ENCODE measurements around the gene GTF2IRD2.
A peak's percentile ranks its signal among the peaks of the same experiment; 100 is the strongest.
"Not testable (repeated sequence)": the region's sequence is repeated elsewhere in the genome, so short reads cannot be mapped to it uniquely, and the experiment has no call there.

GTF2IRD2 gene

GRCh38 chr7:74850833-74851721 lies at the start of gene GTF2IRD2:
Gene GTF2IRD2 (minus strand): TSS chr7:74851605. CDS start chr7:74836378, 15,227 bp downstream.
- H3K9me3 Mint-ChIP-seq; H3K36me3 Mint-ChIP-seq (ENCODE audit: low read depth); H3K4me1 Mint-ChIP-seq; H3K27me3 Mint-ChIP-seq (ENCODE audit: low read depth): not testable (repeated sequence)
- Mint-ChIP-seq H3K27ac (peak within 1 kb of the TSS in 2 of 3 experiments; percentile 67 to 78), H3K4me3 (peak within 1 kb of the TSS; percentile 73 to 80 (median 75))

- Mint-ChIP-seq H3K27ac (peak overlapping the region in 2 of 3 experiments; percentile 67 to 93), H3K4me3 (peak overlapping the region; percentile 85 to 92 (median 91))
- not testable (repeated sequence) for H3K27me3 Mint-ChIP-seq (ENCODE audit: low read depth); H3K36me3 Mint-ChIP-seq (ENCODE audit: low read depth); H3K9me3 Mint-ChIP-seq; H3K4me1 Mint-ChIP-seq
Observed at GRCh38 chr7:74890158-74891123, 39.0 kb upstream of the GTF2IRD2 start.

- H3K4me1 Mint-ChIP-seq; H3K27me3 Mint-ChIP-seq (ENCODE audit: low read depth); H3K27ac Mint-ChIP-seq; H3K36me3 Mint-ChIP-seq (ENCODE audit: low read depth); H3K9me3 Mint-ChIP-seq: not testable (repeated sequence)
- peak overlapping the region in 2 of 3 experiments; percentile 35 to 69 for H3K4me3 Mint-ChIP-seq
Observed at GRCh38 chr7:74889518-74890129, 38.2 kb upstream of the GTF2IRD2 start.

GRCh38 chr7:74885295-74885694 lies 33.9 kb upstream of the GTF2IRD2 start:
- H3K27ac Mint-ChIP-seq; H3K4me1 Mint-ChIP-seq; H3K4me3 Mint-ChIP-seq; H3K27me3 Mint-ChIP-seq (ENCODE audit: low read depth); H3K9me3 Mint-ChIP-seq: not testable (repeated sequence)
- H3K36me3 Mint-ChIP-seq (ENCODE audit: low read depth): peaks cover 12% of the 10 kb centered on the region

- H3K4me1 Mint-ChIP-seq; H3K27me3 Mint-ChIP-seq (ENCODE audit: low read depth); H3K9me3 Mint-ChIP-seq; H3K4me3 Mint-ChIP-seq; H3K27ac Mint-ChIP-seq: not testable (repeated sequence)
- peaks cover 12% of the 10 kb centered on the region for H3K36me3 Mint-ChIP-seq (ENCODE audit: low read depth)
Observed at GRCh38 chr7:74882110-74882509, 30.7 kb upstream of the GTF2IRD2 start.

GRCh38 chr7:74874748-74875512 lies 23.5 kb upstream of the GTF2IRD2 start:
- H3K36me3 Mint-ChIP-seq (ENCODE audit: low read depth); H3K27me3 Mint-ChIP-seq (ENCODE audit: low read depth); H3K4me1 Mint-ChIP-seq; H3K9me3 Mint-ChIP-seq; H3K4me3 Mint-ChIP-seq: not testable (repeated sequence)
- peak overlapping the region in 2 of 3 experiments; percentile 72 to 74 for H3K27ac Mint-ChIP-seq

GRCh38 chr7:74874104-74874747 lies 22.8 kb upstream of the GTF2IRD2 start:
- not testable (repeated sequence) for H3K36me3 Mint-ChIP-seq (ENCODE audit: low read depth); H3K4me3 Mint-ChIP-seq; H3K9me3 Mint-ChIP-seq; H3K4me1 Mint-ChIP-seq; H3K27me3 Mint-ChIP-seq (ENCODE audit: low read depth)
- peak overlapping the region in 2 of 3 experiments; percentile 72 to 74 for H3K27ac Mint-ChIP-seq

- H3K4me1 Mint-ChIP-seq; H3K27me3 Mint-ChIP-seq (ENCODE audit: low read depth); H3K36me3 Mint-ChIP-seq (ENCODE audit: low read depth); H3K9me3 Mint-ChIP-seq; H3K4me3 Mint-ChIP-seq; H3K27ac Mint-ChIP-seq: not testable (repeated sequence)
Observed at GRCh38 chr7:74872542-74872941, 21.1 kb upstream of the GTF2IRD2 start.

GRCh38 chr7:74865777-74866176 lies 14.4 kb upstream of the GTF2IRD2 start:
- not testable (repeated sequence) for H3K27ac Mint-ChIP-seq; H3K36me3 Mint-ChIP-seq (ENCODE audit: low read depth); H3K27me3 Mint-ChIP-seq (ENCODE audit: low read depth); H3K9me3 Mint-ChIP-seq; H3K4me3 Mint-ChIP-seq; H3K4me1 Mint-ChIP-seq

- not testable (repeated sequence) for H3K36me3 Mint-ChIP-seq (ENCODE audit: low read depth); H3K27me3 Mint-ChIP-seq (ENCODE audit: low read depth); H3K4me3 Mint-ChIP-seq; H3K4me1 Mint-ChIP-seq; H3K27ac Mint-ChIP-seq; H3K9me3 Mint-ChIP-seq
Observed at GRCh38 chr7:74849853-74850252, 1.6 kb downstream of the GTF2IRD2 start.

GRCh38 chr7:74830411-74830810 lies 21.0 kb downstream of the GTF2IRD2 start:
- not testable (repeated sequence) for H3K27ac Mint-ChIP-seq; H3K4me1 Mint-ChIP-seq; H3K36me3 Mint-ChIP-seq (ENCODE audit: low read depth); H3K4me3 Mint-ChIP-seq; H3K9me3 Mint-ChIP-seq; H3K27me3 Mint-ChIP-seq (ENCODE audit: low read depth)

- not testable (repeated sequence) for H3K4me3 Mint-ChIP-seq; H3K9me3 Mint-ChIP-seq; H3K4me1 Mint-ChIP-seq; H3K27me3 Mint-ChIP-seq (ENCODE audit: low read depth); H3K27ac Mint-ChIP-seq; H3K36me3 Mint-ChIP-seq (ENCODE audit: low read depth)
Observed at GRCh38 chr7:74829959-74830358, 21.4 kb downstream of the GTF2IRD2 start.

- H3K27ac Mint-ChIP-seq; H3K36me3 Mint-ChIP-seq (ENCODE audit: low read depth); H3K9me3 Mint-ChIP-seq: not testable (repeated sequence)
Observed at GRCh38 chr7:74821259-74821658, 30.1 kb downstream of the GTF2IRD2 start.

More at GRCh38 chr7:74821259-74821658, 30.1 kb downstream of the GTF2IRD2 start:
- not testable (repeated sequence) for H3K4me1 Mint-ChIP-seq; H3K4me3 Mint-ChIP-seq; H3K27me3 Mint-ChIP-seq (ENCODE audit: low read depth)
